Neural cell (in vitro differentiated cells): ENCODE data around the gene SLCO2B1.

Source experiments
- EP300 ChIP-seq: fragments of 450-650 bp; conservative IDR thresholded peaks from 2 replicates; pipeline ENCODE4 v1.6.1; 2014; ENCODE audit warnings: antibody characterized with exemption, mild to moderate bottlenecking, moderate library complexity; ENCODE audit not compliant: poor library complexity, severe bottlenecking
- EZH2 ChIP-seq: fragments of 200-600, 300-800 bp; shearing (Covaris generic), sonication (generic); IDR thresholded peaks from 2 replicates; pipeline ENCODE4 v1.6.1; 2014; ENCODE audit warnings: antibody characterized with exemption, low read length, borderline replicate concordance, mild to moderate bottlenecking; ENCODE audit not compliant: insufficient read depth, poor library complexity, severe bottlenecking
- RAD21 ChIP-seq: fragments of 450-650 bp; conservative IDR thresholded peaks from 2 replicates; pipeline ENCODE4 v1.6.1; 2014; ENCODE audit warnings: antibody characterized with exemption, mild to moderate bottlenecking, moderate library complexity
- SMC3 ChIP-seq: fragments of 450-650 bp; conservative IDR thresholded peaks from 2 replicates; pipeline ENCODE4 v1.6.1; 2014; ENCODE audit warnings: antibody characterized with exemption, mild to moderate bottlenecking, moderate library complexity; ENCODE audit not compliant: poor library complexity
- TF ChIP-seq, protein P1 (sequence below): fragments of 450-650 bp; IDR thresholded peaks from 2 replicates; pipeline ENCODE4 v1.5.1; 2014; ENCODE audit warnings: antibody characterized with exemption, mild to moderate bottlenecking, moderate library complexity; ENCODE audit not compliant: poor library complexity, severe bottlenecking
- TF ChIP-seq, protein P2 (sequence below): IDR thresholded peaks from 2 replicates; pipeline ENCODE4 v1.6.1; 2012; ENCODE audit warnings: borderline replicate concordance

GRCh38 chr11:75158696-75159150, 7.8 kb downstream of the SLCO2B1 start:
- TF ChIP-seq, protein P1, sequence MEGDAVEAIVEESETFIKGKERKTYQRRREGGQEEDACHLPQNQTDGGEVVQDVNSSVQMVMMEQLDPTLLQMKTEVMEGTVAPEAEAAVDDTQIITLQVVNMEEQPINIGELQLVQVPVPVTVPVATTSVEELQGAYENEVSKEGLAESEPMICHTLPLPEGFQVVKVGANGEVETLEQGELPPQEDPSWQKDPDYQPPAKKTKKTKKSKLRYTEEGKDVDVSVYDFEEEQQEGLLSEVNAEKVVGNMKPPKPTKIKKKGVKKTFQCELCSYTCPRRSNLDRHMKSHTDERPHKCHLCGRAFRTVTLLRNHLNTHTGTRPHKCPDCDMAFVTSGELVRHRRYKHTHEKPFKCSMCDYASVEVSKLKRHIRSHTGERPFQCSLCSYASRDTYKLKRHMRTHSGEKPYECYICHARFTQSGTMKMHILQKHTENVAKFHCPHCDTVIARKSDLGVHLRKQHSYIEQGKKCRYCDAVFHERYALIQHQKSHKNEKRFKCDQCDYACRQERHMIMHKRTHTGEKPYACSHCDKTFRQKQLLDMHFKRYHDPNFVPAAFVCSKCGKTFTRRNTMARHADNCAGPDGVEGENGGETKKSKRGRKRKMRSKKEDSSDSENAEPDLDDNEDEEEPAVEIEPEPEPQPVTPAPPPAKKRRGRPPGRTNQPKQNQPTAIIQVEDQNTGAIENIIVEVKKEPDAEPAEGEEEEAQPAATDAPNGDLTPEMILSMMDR, result no peak
- TF ChIP-seq SMC3 (no peak), RAD21 (no peak), EP300 (no peak), EZH2 (no peak)
- TF ChIP-seq, protein P2, sequence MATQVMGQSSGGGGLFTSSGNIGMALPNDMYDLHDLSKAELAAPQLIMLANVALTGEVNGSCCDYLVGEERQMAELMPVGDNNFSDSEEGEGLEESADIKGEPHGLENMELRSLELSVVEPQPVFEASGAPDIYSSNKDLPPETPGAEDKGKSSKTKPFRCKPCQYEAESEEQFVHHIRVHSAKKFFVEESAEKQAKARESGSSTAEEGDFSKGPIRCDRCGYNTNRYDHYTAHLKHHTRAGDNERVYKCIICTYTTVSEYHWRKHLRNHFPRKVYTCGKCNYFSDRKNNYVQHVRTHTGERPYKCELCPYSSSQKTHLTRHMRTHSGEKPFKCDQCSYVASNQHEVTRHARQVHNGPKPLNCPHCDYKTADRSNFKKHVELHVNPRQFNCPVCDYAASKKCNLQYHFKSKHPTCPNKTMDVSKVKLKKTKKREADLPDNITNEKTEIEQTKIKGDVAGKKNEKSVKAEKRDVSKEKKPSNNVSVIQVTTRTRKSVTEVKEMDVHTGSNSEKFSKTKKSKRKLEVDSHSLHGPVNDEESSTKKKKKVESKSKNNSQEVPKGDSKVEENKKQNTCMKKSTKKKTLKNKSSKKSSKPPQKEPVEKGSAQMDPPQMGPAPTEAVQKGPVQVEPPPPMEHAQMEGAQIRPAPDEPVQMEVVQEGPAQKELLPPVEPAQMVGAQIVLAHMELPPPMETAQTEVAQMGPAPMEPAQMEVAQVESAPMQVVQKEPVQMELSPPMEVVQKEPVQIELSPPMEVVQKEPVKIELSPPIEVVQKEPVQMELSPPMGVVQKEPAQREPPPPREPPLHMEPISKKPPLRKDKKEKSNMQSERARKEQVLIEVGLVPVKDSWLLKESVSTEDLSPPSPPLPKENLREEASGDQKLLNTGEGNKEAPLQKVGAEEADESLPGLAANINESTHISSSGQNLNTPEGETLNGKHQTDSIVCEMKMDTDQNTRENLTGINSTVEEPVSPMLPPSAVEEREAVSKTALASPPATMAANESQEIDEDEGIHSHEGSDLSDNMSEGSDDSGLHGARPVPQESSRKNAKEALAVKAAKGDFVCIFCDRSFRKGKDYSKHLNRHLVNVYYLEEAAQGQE, result no peak
